Astrocyte (in vitro differentiated cells and primary cell): ENCODE results near the gene MRPL28. TPM values are rescaled to one million over a fixed set of nuclear protein-coding genes. Genes with fewer than 3 reads are reported as not detected.
"Not testable (repeated sequence)": the region's sequence is repeated elsewhere in the genome, so short reads cannot be mapped to it uniquely, and the experiment has no call there.

ENCODE experiments used
- DNase-seq: peaks from one replicate; pipeline ENCODE4 v3.0.0-alpha.2; 2010; ENCODE audit warnings: low read depth
- FAIRE-seq: peaks from 2 replicates; lab custom pipeline; 2011; peaks lifted over from hg19 to GRCh38; lab: Jason Lieb, UNC
- H2AFZ ChIP-seq: 2 replicates; pipeline ENCODE4 v1.6.0; 2012; ENCODE audit warnings: low read depth, low read length, inconsistent platforms
- H3K27ac ChIP-seq: 2 replicates; pipeline ENCODE4 v1.5.1; 2011; ENCODE audit warnings: low read depth, low read length, inconsistent platforms
- H3K27me3 ChIP-seq: 2 replicates; pipeline ENCODE4 v1.6.0; 2011; ENCODE audit warnings: low read length, inconsistent platforms; ENCODE audit not compliant: insufficient read depth
- H3K36me3 ChIP-seq: 2 replicates; pipeline ENCODE4 v1.5.1; 2011; ENCODE audit warnings: low read length, inconsistent platforms; ENCODE audit not compliant: insufficient read depth
- H3K4me1 ChIP-seq: 2 replicates; pipeline ENCODE4 v1.5.1; 2011; ENCODE audit warnings: low read length, inconsistent platforms; ENCODE audit not compliant: insufficient read depth
- H3K4me2 ChIP-seq: 2 replicates; pipeline ENCODE4 v1.6.0; 2012; ENCODE audit warnings: low read length, inconsistent platforms
- H3K4me3 ChIP-seq: 2 replicates; pipeline ENCODE4 v1.5.1; 2011; ENCODE audit warnings: low read depth, mild to moderate bottlenecking, low read length, inconsistent platforms; ENCODE audit not compliant: insufficient read depth
- H3K79me2 ChIP-seq: 2 replicates; pipeline ENCODE4 v1.6.0; 2012; ENCODE audit warnings: mild to moderate bottlenecking, low read length, inconsistent platforms; ENCODE audit not compliant: insufficient read depth
- H3K9ac ChIP-seq: 2 replicates; pipeline ENCODE4 v1.6.0; 2012; ENCODE audit warnings: mild to moderate bottlenecking, low read length, inconsistent platforms
- H3K9me3 ChIP-seq: 2 replicates; pipeline ENCODE4 v1.5.1; 2012; ENCODE audit warnings: low read depth, mild to moderate bottlenecking, low read length, inconsistent platforms; ENCODE audit not compliant: insufficient read depth
- H4K20me1 ChIP-seq: 2 replicates; pipeline ENCODE4 v1.6.0; 2012; ENCODE audit warnings: low read length, inconsistent platforms; ENCODE audit not compliant: insufficient read depth
- H3K27ac Mint-ChIP-seq: one replicate; pipeline ENCODE4 v1.8.0; 2021; ENCODE audit warnings: mild to moderate bottlenecking, mixed read lengths; ENCODE audit not compliant: unreplicated experiment
- H3K27me3 Mint-ChIP-seq: one replicate; pipeline ENCODE4 v1.8.0; 2021; ENCODE audit warnings: low read depth, mixed read lengths; ENCODE audit not compliant: unreplicated experiment
- H3K36me3 Mint-ChIP-seq: one replicate; pipeline ENCODE4 v1.8.0; 2021; ENCODE audit warnings: low read depth, mixed read lengths; ENCODE audit not compliant: unreplicated experiment
- H3K4me1 Mint-ChIP-seq: one replicate; pipeline ENCODE4 v1.8.0; 2021; ENCODE audit warnings: low read depth, mixed read lengths; ENCODE audit not compliant: unreplicated experiment
- H3K4me3 Mint-ChIP-seq: one replicate; pipeline ENCODE4 v1.8.0; 2021; ENCODE audit warnings: mild to moderate bottlenecking, moderate library complexity, mixed read lengths; ENCODE audit not compliant: unreplicated experiment
- H3K9me3 Mint-ChIP-seq: one replicate; pipeline ENCODE4 v1.8.0; 2021; ENCODE audit warnings: mild to moderate bottlenecking, mixed read lengths; ENCODE audit not compliant: unreplicated experiment
- EZH2 ChIP-seq: IDR thresholded peaks from 2 replicates; pipeline ENCODE4 v1.6.1; 2012; ENCODE audit warnings: mild to moderate bottlenecking, low read length, inconsistent platforms; ENCODE audit not compliant: insufficient read depth
- total RNA-seq: library from RNA; stranded (reverse); gene quantifications from 2 replicates; pipeline ENCODE4 v1.2.1, GENCODE V29; 2021
- TF ChIP-seq, protein P1 (sequence below): IDR thresholded peaks from 2 replicates; pipeline ENCODE4 v1.5.1; 2011; ENCODE audit warnings: low read depth, mild to moderate bottlenecking, inconsistent platforms, low read length, moderate library complexity; ENCODE audit not compliant: insufficient read depth

MRPL28 gene
- total RNA-seq, 1 donor from 2014 or later: 95.8 TPM

DNA sequence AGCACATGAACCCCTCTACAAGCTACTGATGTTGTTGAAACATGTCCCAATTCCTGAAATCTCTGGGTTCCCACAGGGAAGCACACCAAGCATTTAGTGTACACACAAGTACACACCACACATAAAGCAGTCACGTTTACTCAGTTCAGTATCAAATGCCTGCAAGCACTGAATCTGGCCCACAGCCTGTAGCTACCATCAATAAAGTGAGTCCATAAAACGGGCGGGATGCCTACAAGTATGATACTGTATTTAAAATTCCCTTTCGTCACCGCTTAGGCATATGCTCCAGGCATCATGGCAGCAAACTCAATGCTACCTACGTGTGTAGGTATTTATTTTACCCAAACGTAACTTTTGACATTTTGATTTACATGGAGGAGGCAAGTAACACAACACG is 20.1 kb downstream of the MRPL28 start:
- H3K4me3 Mint-ChIP-seq: peak overlapping the region; percentile 91
- H3K4me1 Mint-ChIP-seq: peaks cover 28% of the 10 kb centered on the region
- no peak overlapping the region for H3K27ac ChIP-seq
- H3K4me3 ChIP-seq: no peak overlapping the region
- peaks cover 51% of the 10 kb centered on the region for H4K20me1 ChIP-seq
- no peaks in the 10 kb centered on the region for H3K9me3 Mint-ChIP-seq
- no peaks in the 10 kb centered on the region for H3K27me3 Mint-ChIP-seq
- H3K27me3 ChIP-seq: no peaks in the 10 kb centered on the region
- H3K27ac Mint-ChIP-seq: peak overlapping the region; percentile 48
- no peak overlapping the region for H3K9ac ChIP-seq
- FAIRE-seq: no peak
- DNase-seq: no peak
- peaks cover 6% of the 10 kb centered on the region for H3K36me3 ChIP-seq
- H3K9me3 ChIP-seq: no peaks in the 10 kb centered on the region
- H3K79me2 ChIP-seq: peaks cover 58% of the 10 kb centered on the region
- peaks cover 9% of the 10 kb centered on the region for H3K4me1 ChIP-seq
- peaks cover 11% of the 10 kb centered on the region for H3K36me3 Mint-ChIP-seq
- no peak for TF ChIP-seq EZH2
- TF ChIP-seq, protein P1, sequence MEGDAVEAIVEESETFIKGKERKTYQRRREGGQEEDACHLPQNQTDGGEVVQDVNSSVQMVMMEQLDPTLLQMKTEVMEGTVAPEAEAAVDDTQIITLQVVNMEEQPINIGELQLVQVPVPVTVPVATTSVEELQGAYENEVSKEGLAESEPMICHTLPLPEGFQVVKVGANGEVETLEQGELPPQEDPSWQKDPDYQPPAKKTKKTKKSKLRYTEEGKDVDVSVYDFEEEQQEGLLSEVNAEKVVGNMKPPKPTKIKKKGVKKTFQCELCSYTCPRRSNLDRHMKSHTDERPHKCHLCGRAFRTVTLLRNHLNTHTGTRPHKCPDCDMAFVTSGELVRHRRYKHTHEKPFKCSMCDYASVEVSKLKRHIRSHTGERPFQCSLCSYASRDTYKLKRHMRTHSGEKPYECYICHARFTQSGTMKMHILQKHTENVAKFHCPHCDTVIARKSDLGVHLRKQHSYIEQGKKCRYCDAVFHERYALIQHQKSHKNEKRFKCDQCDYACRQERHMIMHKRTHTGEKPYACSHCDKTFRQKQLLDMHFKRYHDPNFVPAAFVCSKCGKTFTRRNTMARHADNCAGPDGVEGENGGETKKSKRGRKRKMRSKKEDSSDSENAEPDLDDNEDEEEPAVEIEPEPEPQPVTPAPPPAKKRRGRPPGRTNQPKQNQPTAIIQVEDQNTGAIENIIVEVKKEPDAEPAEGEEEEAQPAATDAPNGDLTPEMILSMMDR: no peak
- H2AFZ ChIP-seq: no peak overlapping the region
- H3K4me2 ChIP-seq: no peak overlapping the region

DNA sequence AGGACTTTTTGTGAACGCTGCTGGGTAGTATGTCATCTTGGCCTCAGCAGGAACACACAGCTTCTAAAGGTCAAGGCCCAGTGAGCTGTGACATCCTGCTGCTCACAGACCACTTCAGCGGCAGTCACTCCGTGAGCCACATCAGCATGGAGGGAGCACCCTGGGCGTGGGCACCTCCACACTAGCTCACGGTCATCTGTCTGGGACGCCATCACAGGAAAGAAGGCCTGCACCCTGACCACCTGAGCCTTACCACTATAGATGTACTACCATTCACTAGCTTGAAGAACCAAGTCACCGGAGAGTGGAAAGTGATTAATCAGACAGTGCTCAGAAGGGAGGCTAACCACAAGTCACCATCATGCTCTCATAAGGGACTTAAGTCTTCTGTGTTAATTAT is 21.1 kb downstream of the MRPL28 start:
- Mint-ChIP-seq H3K36me3 (peaks cover 15% of the 10 kb centered on the region), H3K4me3 (no peak overlapping the region), H3K9me3 (no peaks in the 10 kb centered on the region), H3K4me1 (peaks cover 32% of the 10 kb centered on the region), H3K27me3 (no peaks in the 10 kb centered on the region), H3K27ac (no peak overlapping the region)
- peaks cover 6% of the 10 kb centered on the region for H3K36me3 ChIP-seq
- TF ChIP-seq, protein P1: no peak
- no peak for TF ChIP-seq EZH2
- no peak overlapping the region for H3K4me2 ChIP-seq
- no peaks in the 10 kb centered on the region for H3K27me3 ChIP-seq
- no peak for FAIRE-seq
- H2AFZ ChIP-seq: no peak overlapping the region
- peaks cover 9% of the 10 kb centered on the region for H3K4me1 ChIP-seq
- H4K20me1 ChIP-seq: peaks cover 61% of the 10 kb centered on the region
- H3K4me3 ChIP-seq: no peak overlapping the region
- no peak overlapping the region for H3K27ac ChIP-seq
- no peaks in the 10 kb centered on the region for H3K9me3 ChIP-seq
- H3K9ac ChIP-seq: no peak overlapping the region
- no peak for DNase-seq
- peaks cover 67% of the 10 kb centered on the region for H3K79me2 ChIP-seq

DNA sequence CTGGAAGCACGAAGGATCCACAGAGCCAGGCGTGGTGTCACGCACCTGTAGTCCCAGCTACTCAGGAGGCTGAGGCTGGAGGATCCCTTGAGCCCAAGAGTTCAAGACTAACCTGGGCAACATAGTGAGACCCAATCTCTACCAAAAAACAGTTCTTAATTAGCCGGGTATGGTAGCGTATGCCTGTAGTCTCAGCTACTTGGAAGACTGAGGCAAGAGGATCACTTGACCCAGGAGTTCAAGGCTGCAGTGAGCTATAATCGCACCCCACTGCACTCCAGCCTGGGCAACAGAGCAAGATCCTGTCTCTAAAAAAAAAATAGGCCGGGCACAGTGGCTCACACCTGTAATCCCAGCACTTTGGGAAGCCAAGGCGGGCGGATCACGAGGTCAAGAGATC is 21.8 kb downstream of the MRPL28 start:
- H3K36me3 ChIP-seq, H3K27ac Mint-ChIP-seq, H3K4me2 ChIP-seq, H3K9me3 ChIP-seq, H3K9me3 Mint-ChIP-seq, H3K27me3 ChIP-seq, H2AFZ ChIP-seq, H3K9ac ChIP-seq, H3K4me3 ChIP-seq, H3K27ac ChIP-seq, H3K27me3 Mint-ChIP-seq, H3K4me3 Mint-ChIP-seq, FAIRE-seq, DNase-seq, H3K4me1 ChIP-seq: not testable (repeated sequence)
- H3K79me2 ChIP-seq: peaks cover 73% of the 10 kb centered on the region
- H4K20me1 ChIP-seq: peaks cover 61% of the 10 kb centered on the region
- Mint-ChIP-seq H3K4me1 (peaks cover 32% of the 10 kb centered on the region), H3K36me3 (peaks cover 16% of the 10 kb centered on the region)
